Measurements from ENCODE around the gene UNC13B. TPM values are rescaled to one million over a fixed set of nuclear protein-coding genes. Genes with fewer than 3 reads are reported as not detected.

The UNC13B gene
- total and polyA plus RNA-seq, 2 of the 13 experiments (the other 11 are each of a cell fraction or from before 2014, with no cell fraction given): 14.0 to 18.3 TPM

- Histone ChIP-seq H3K79me2 (ENCODE audit: insufficient read depth, low read length) (no peaks in the 10 kb centered on the region), H2AFZ (ENCODE audit: low read length) (no peak overlapping the region), H3K9me3 (ENCODE audit: low read length) (no peaks in the 10 kb centered on the region), H3K27me3 (ENCODE audit: control insufficient read depth in 1 of 2, insufficient read depth in 2 of 2, low read length in 2 of 2) (0 out of 5 replicates have a peak, but pooled peaks cover 0 to 1% of the 10 kb centered on the region in 2 experiments), H3K4me1 (ENCODE audit: insufficient read depth, low read length) (no peaks in the 10 kb centered on the region), H3K36me3 (replicated peaks in 1 of 2; ENCODE audit: control insufficient read depth in 1 of 2, insufficient read depth in 2 of 2, low read length in 2 of 2) (no peaks in the 10 kb centered on the region), H3K4me2 (ENCODE audit: low read depth, low read length) (no peak overlapping the region), H3K9ac (ENCODE audit: insufficient read depth, low read depth, low read length) (no peak overlapping the region), H4K20me1 (ENCODE audit: insufficient read depth, low read length) (no peaks in the 10 kb centered on the region), H3K27ac (ENCODE audit: extremely low read length, insufficient read depth, low read length) (no peak overlapping the region), H3K4me3 (replicated peaks in 1 of 3; ENCODE audit: insufficient read depth in 1 of 3, low read depth in 2 of 3, low read length in 3 of 3) (no peak overlapping the region)
- TF ChIP-seq ZNF580 (CRISPR knock-in tag; IDR thresholded peaks at IDR 0.05; ENCODE audit: borderline replicate concordance, low read depth) (no peak), ZNF264 (CRISPR knock-in tag; IDR thresholded peaks at IDR 0.05) (no peak), ZNF142 (CRISPR knock-in tag; IDR thresholded peaks at IDR 0.05) (no peak), NCOA2 (CRISPR knock-in tag; IDR thresholded peaks at IDR 0.05) (no peak), MAFG (CRISPR knock-in tag; IDR thresholded peaks at IDR 0.05) (no peak), MYPOP (CRISPR knock-in tag; IDR thresholded peaks at IDR 0.05) (no peak)
- in situ Hi-C loops (cut with HindIII; ENCODE audit: extremely low pct_ligation_motif_present, low pct_unique_long_range_greater_than_20kb) (no loop called here), intact Hi-C loops (cut with micrococcal nuclease; ENCODE audit: unreplicated experiment) (no loop called here)
- WGBS (ENCODE audit: low lambda C conversion rate): 0% methylated on average over 1 of the region's 1 CpG
- FAIRE-seq: no peak
- ChIA-PET POLR2A (interaction anchor here (1.1 kb wide), 1 partner anchor 13 kb away, joined by 4 read pairs; no protein-coding TSS in a partner anchor), CTCF (ENCODE audit: low intra/inter-chr PET ratio, low total read pairs) (no interaction called here)
- ATAC-seq: no peak
- no TSS peak for BruUV-seq (replicated peaks)
- DNase-seq (ENCODE audit: low spot score): no peak
Observed at GRCh38 chr9:35436933-35437332, 275.1 kb downstream of the UNC13B start.
